ENCODE data around the gene ACTRT2.

Gene ACTRT2

DNA sequence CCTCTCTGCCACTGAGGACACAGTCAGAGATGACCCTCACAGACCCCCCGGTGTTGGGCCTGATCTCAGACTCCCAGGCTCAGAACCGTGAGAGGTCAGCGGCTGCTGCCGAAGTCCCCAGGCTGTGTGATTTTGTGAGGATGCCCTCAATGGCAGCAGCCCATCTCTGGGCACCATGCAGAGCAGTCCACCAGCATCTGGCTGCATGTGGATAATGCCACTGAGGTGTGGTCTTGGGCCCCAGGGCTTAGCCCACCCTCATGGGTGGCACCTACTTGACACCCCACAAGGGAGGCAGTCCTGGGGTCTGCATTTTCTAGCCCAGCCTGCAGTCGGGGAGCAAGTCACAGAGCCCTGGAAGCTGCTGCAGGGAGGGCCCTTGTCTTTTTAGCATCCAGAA, 5.5 kb upstream of the ACTRT2 start:
- TF ChIP-seq, protein P1, sequence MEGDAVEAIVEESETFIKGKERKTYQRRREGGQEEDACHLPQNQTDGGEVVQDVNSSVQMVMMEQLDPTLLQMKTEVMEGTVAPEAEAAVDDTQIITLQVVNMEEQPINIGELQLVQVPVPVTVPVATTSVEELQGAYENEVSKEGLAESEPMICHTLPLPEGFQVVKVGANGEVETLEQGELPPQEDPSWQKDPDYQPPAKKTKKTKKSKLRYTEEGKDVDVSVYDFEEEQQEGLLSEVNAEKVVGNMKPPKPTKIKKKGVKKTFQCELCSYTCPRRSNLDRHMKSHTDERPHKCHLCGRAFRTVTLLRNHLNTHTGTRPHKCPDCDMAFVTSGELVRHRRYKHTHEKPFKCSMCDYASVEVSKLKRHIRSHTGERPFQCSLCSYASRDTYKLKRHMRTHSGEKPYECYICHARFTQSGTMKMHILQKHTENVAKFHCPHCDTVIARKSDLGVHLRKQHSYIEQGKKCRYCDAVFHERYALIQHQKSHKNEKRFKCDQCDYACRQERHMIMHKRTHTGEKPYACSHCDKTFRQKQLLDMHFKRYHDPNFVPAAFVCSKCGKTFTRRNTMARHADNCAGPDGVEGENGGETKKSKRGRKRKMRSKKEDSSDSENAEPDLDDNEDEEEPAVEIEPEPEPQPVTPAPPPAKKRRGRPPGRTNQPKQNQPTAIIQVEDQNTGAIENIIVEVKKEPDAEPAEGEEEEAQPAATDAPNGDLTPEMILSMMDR (conservative IDR thresholded peaks at IDR 0.05): no peak
- no peak for TF ChIP-seq ZFX (IDR thresholded peaks at IDR 0.05)
- H3K27ac ChIP-seq: no peak overlapping the region

DNA sequence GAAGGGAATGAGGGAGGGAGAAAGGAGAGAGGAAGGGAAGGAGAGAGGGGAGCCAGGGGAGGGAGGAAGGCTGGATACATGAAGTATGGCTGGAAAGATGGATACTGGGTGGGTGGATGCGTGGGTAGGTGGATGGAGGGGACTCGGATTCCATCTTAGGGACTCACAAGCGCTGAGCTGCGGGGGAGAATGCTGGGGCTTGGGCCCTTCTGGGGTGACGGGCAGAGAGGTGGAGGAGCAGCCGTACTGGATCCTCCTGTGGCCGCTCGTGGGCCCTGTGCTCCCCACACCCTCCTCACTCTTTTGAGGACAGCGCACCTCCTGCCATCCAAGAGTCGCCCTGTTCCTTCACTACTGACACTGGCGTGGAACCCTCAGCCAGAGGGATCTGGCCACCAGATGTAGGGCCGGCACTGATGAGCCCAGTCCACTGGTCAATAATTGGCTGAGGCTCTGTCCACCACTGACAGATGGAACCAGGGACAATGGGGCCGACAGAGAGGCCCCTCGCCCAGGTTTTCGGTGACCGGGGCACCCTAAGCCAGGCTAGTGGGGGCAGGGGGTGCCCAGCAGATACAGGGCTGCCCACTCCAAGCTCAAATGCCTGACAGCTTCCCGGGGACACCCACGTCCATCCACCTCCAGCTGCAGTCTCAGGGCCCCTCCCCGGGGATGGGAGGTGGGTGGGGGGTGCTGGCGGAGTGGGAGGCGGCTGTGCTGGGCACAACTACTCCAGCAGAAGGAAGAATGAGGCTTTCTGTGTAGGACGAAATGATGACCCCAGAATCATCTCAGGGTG, 4.4 kb upstream of the ACTRT2 start:
- H3K27ac ChIP-seq: no peak overlapping the region
- TF ChIP-seq, protein P1 (conservative IDR thresholded peaks at IDR 0.05): no peak
- no peak for TF ChIP-seq ZFX (IDR thresholded peaks at IDR 0.05)

DNA sequence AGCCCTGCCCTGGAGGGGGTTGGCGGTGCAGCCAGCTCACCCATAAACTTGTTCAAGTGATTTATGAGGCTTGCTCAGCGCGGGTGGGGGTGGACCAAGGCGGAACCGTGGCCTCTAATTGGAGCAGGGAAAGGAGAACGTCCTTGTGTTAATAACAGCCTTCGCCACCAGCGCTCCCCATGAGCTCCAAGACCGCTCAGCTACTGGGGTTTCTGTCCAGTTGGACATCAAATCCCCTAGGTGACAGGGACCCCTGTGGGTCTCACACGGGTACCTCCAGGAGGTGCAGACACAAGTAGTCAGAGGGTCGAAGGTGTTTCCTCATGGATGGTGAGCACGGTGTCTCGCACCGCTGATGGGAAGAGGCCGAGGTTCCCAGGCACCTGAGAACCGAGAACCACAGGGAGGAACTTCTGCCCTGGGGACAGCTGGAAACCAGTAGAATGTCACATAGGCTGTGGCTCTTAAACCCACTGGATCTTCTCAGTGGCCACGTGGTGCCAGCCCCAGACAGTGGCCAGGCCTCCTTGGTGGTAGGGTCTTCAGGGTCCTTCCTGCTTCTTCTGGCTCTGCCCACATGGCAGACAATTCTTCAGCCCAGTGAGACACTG, 3.7 kb upstream of the ACTRT2 start:
- TF ChIP-seq, protein P1 (conservative IDR thresholded peaks at IDR 0.05): no peak
- no peak for TF ChIP-seq ZFX (IDR thresholded peaks at IDR 0.05)
- H3K27ac ChIP-seq: no peak overlapping the region

DNA sequence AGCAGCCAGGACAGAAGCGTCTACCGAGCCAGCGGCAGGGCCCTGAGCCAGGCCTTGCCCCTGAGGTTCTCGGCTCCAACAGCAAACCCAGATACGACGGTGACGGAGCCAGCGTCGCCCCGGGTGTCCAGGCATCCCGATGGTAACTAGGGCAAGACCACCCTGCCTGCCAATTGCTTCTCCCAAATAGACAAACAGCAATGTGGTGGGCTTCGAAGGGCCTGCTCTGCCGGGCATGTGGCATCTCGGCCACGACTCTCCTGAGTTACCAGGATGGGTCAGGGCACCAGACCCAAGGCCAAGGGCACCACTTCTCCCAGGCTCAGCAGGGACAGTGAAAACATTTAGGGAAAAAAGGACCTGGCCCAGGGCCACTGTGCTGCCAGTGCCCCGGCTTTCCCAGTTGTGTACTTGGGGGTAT, 3.2 kb upstream of the ACTRT2 start:
- H3K27ac ChIP-seq: no peak overlapping the region
- no peak for TF ChIP-seq ZFX (IDR thresholded peaks at IDR 0.05)
- TF ChIP-seq, protein P1 (conservative IDR thresholded peaks at IDR 0.05): no peak

DNA sequence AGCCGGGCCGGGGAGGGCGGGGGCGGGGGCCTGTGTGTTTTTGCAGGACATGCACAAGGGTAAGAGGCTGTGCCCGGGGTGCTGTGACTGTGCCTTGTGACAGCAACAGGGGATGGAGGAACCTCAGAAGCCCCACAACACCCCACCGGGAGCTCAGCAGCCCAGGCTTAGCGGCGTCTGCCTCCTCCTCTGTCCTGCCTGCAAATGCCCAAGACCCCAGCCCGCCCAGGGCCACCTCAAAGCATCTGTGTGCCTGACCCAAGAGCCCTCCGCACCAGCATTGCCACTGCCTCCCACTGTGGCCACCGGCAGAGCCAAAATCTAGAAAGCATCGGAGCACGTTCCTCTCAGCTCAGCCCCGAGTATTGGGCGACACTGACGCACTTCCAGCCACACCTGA, 2.7 kb upstream of the ACTRT2 start:
- TF ChIP-seq ZFX (IDR thresholded peaks at IDR 0.05): no peak
- TF ChIP-seq, protein P1 (conservative IDR thresholded peaks at IDR 0.05): no peak
- H3K27ac ChIP-seq: no peak overlapping the region

DNA sequence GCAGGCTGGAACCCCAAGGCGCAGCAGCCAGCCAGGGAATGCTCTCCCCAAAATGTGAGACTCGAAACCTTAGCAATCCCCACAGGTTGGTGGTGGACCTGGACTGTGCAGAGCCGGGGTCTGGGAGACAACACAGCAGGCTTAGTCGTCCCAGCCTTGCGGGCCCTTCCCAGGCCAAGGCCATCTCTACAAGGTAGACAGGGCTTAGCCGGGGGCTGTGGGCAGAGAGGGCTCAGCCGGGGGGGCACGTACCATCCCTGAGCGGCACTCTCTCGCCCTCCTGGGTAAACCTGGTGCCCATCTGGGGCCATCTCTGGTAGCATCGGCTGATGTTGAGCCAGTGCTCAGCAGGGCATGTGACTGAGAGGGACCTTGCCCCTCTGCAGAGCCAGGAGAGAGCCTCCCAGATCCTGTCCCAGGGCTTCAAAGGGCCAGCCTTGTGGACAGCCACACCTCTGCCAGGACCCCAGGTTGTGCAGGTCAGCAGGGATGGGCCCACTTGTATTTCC, 2.2 kb upstream of the ACTRT2 start:
- TF ChIP-seq ZFX (IDR thresholded peaks at IDR 0.05): no peak
- TF ChIP-seq, protein P1 (conservative IDR thresholded peaks at IDR 0.05): no peak
- no peak overlapping the region for H3K27ac ChIP-seq

DNA sequence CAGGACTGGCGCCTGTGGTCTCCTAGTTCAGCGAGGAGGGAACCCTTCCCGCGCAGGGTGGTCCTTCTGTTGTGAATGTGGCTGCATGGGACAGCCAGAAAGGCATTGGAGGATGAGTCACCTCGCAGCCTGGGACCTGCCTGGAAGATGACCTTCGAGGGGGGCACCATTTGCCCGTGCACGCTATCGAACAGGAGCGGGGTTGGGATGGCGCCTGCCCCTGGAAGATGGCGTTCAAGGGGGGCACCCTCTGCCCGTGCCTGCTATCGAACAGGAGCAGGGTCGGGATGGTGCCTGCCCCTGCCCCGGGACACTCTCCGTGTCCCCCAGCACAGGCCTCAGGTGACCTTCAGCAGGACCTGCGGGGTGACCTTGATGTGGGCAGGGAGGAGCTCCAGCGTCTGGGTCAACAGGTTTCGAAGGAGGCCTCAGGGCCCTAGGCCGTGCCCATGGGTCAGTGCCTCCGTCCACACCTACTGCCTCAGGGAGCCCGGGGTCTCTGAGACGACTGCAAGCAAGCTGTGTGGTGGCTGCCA, 1.7 kb upstream of the ACTRT2 start:
- TF ChIP-seq, protein P1 (conservative IDR thresholded peaks at IDR 0.05): no peak
- TF ChIP-seq ZFX (IDR thresholded peaks at IDR 0.05): no peak
- H3K27ac ChIP-seq: no peak overlapping the region

Measured in C4-2B (cell line).